ENCODE measurements around the gene CTRB1. TPM values are rescaled to one million over a fixed set of nuclear protein-coding genes. Genes with fewer than 3 reads are reported as not detected.
"Not testable (repeated sequence)": the region's sequence is repeated elsewhere in the genome, so short reads cannot be mapped to it uniquely, and the experiment has no call there.

The CTRB1 gene
- total and polyA plus RNA-seq, 2 experiments from 2014 or later, result not detected

GRCh38 chr16:75208861-75209505, 9.8 kb upstream of the CTRB1 start:
- no peaks in the 10 kb centered on the region for H3K36me3 ChIP-seq (ENCODE audit: low read depth)
- no peaks in the 10 kb centered on the region for H4K20me1 ChIP-seq (ENCODE audit: insufficient read depth)
- H3K4me3 ChIP-seq, result no peak overlapping the region
- no peaks in the 10 kb centered on the region for H3K9me3 ChIP-seq (ENCODE audit: low read depth)
- H3K9ac ChIP-seq, result no peak overlapping the region
- H2AFZ ChIP-seq, result no peak overlapping the region
- no peak overlapping the region for H3K4me2 ChIP-seq (ENCODE audit: unreplicated experiment)
- no peaks in the 10 kb centered on the region for H3K79me2 ChIP-seq (ENCODE audit: insufficient read depth)
- H3K27ac ChIP-seq, result no peak overlapping the region
- 79 to 81% methylated on average over 26 to 27 of the region's 27 CpGs for WGBS, 2 experiments (ENCODE audit: low coverage in 1 of 2, low lambda C conversion rate in 2 of 2, missing lambda C conversion rate in 2 of 2)
- no peaks in the 10 kb centered on the region for H3K27me3 ChIP-seq (replicated peaks; ENCODE audit: insufficient read depth)
- no peaks in the 10 kb centered on the region for H3F3A ChIP-seq (ENCODE audit: insufficient read depth)
- in situ Hi-C loops (cut with MboI), result loop anchor here (25.0 kb wide), 2 partner anchors 403 to 553 kb away; partner anchors contain the start of gene ADAT1
- no peaks in the 10 kb centered on the region for H3K4me1 ChIP-seq (ENCODE audit: insufficient read depth)
- TF ChIP-seq EZH2phosphoT487 (IDR thresholded peaks at IDR 0.05; ENCODE audit: insufficient read depth, low read depth), result no peak
- no peaks in the 10 kb centered on the region for H3K9me2 ChIP-seq (ENCODE audit: insufficient read depth)
- no peak for DNase-seq

GRCh38 chr16:75209514-75209913, 9.3 kb upstream of the CTRB1 start:
- H3K4me2 ChIP-seq (ENCODE audit: unreplicated experiment); H3K27me3 ChIP-seq (replicated peaks; ENCODE audit: insufficient read depth); H3K79me2 ChIP-seq (ENCODE audit: insufficient read depth); H3K9ac ChIP-seq; H3F3A ChIP-seq (ENCODE audit: insufficient read depth); H3K4me1 ChIP-seq (ENCODE audit: insufficient read depth); H3K4me3 ChIP-seq; H4K20me1 ChIP-seq (ENCODE audit: insufficient read depth); H3K27ac ChIP-seq; H3K9me3 ChIP-seq (ENCODE audit: low read depth); DNase-seq; H2AFZ ChIP-seq; H3K9me2 ChIP-seq (ENCODE audit: insufficient read depth); H3K36me3 ChIP-seq (ENCODE audit: low read depth): not testable (repeated sequence)
- WGBS, 2 experiments (ENCODE audit: low coverage in 1 of 2, low lambda C conversion rate in 2 of 2, missing lambda C conversion rate in 2 of 2), result 75 to 79% methylated on average over 7 of the region's 7 CpGs
- in situ Hi-C loops (cut with MboI), result loop anchor here (25.0 kb wide), 2 partner anchors 403 to 553 kb away; partner anchors contain the start of gene ADAT1

- H3K4me3 ChIP-seq, result no peak overlapping the region
- H3K9ac ChIP-seq, result no peak overlapping the region
- H3K79me2 ChIP-seq (ENCODE audit: insufficient read depth), result no peaks in the 10 kb centered on the region
- H3K4me2 ChIP-seq (ENCODE audit: unreplicated experiment), result no peak overlapping the region
- WGBS, 2 experiments (ENCODE audit: low coverage in 1 of 2, low lambda C conversion rate in 2 of 2, missing lambda C conversion rate in 2 of 2), result 81 to 82% methylated on average over 5 of the region's 5 CpGs
- DNase-seq, result no peak
- no peaks in the 10 kb centered on the region for H3K36me3 ChIP-seq (ENCODE audit: low read depth)
- H4K20me1 ChIP-seq (ENCODE audit: insufficient read depth), result no peaks in the 10 kb centered on the region
- TF ChIP-seq EZH2 (IDR thresholded peaks at IDR 0.05; ENCODE audit: insufficient read depth, poor library complexity, severe bottlenecking) (no peak), EZH2phosphoT487 (IDR thresholded peaks at IDR 0.05; ENCODE audit: insufficient read depth, low read depth) (no peak)
- H2AFZ ChIP-seq, result no peak overlapping the region
- H3K27me3 ChIP-seq (replicated peaks; ENCODE audit: insufficient read depth), result no peaks in the 10 kb centered on the region
- no peaks in the 10 kb centered on the region for H3K4me1 ChIP-seq (ENCODE audit: insufficient read depth)
- no peaks in the 10 kb centered on the region for H3F3A ChIP-seq (ENCODE audit: insufficient read depth)
- in situ Hi-C loops (cut with MboI), result loop anchor here (10.0 to 25.0 kb wide), 3 partner anchors 195 to 552 kb away; partner anchors contain the start of gene ADAT1
- no peak overlapping the region for H3K27ac ChIP-seq
- H3K9me3 ChIP-seq (ENCODE audit: low read depth), result no peaks in the 10 kb centered on the region
- no peaks in the 10 kb centered on the region for H3K9me2 ChIP-seq (ENCODE audit: insufficient read depth)
Measured at GRCh38 chr16:75209944-75210343, 8.8 kb upstream of the CTRB1 start.

- not testable (repeated sequence) for H4K20me1 ChIP-seq (ENCODE audit: insufficient read depth); H3K27me3 ChIP-seq (replicated peaks; ENCODE audit: insufficient read depth); H3K4me2 ChIP-seq (ENCODE audit: unreplicated experiment); H3K79me2 ChIP-seq (ENCODE audit: insufficient read depth); H3K4me3 ChIP-seq; H3K9me3 ChIP-seq (ENCODE audit: low read depth); H3K36me3 ChIP-seq (ENCODE audit: low read depth); H3K9ac ChIP-seq; DNase-seq; H2AFZ ChIP-seq; H3K4me1 ChIP-seq (ENCODE audit: insufficient read depth); H3K27ac ChIP-seq; H3F3A ChIP-seq (ENCODE audit: insufficient read depth); H3K9me2 ChIP-seq (ENCODE audit: insufficient read depth)
- WGBS, 2 experiments (ENCODE audit: low coverage in 1 of 2, low lambda C conversion rate in 2 of 2, missing lambda C conversion rate in 2 of 2), result 73 to 74% methylated on average over 10 of the region's 10 CpGs
- in situ Hi-C loops (cut with MboI), result loop anchor here (10.0 to 25.0 kb wide), 3 partner anchors 194 to 551 kb away; partner anchors contain the start of gene ADAT1
Measured at GRCh38 chr16:75211286-75211685, 7.5 kb upstream of the CTRB1 start.

- no peak overlapping the region for H3K4me2 ChIP-seq (ENCODE audit: unreplicated experiment)
- no peak overlapping the region for H3K27ac ChIP-seq
- no peaks in the 10 kb centered on the region for H3K9me2 ChIP-seq (ENCODE audit: insufficient read depth)
- H3K36me3 ChIP-seq (ENCODE audit: low read depth), result no peaks in the 10 kb centered on the region
- DNase-seq, result no peak
- 77 to 81% methylated on average over 2 of the region's 2 CpGs for WGBS, 2 experiments (ENCODE audit: low coverage in 1 of 2, low lambda C conversion rate in 2 of 2, missing lambda C conversion rate in 2 of 2)
- in situ Hi-C loops (cut with MboI), result loop anchor here (10.0 to 25.0 kb wide), 3 partner anchors 189 to 546 kb away; partner anchors contain the start of gene ADAT1
- H4K20me1 ChIP-seq (ENCODE audit: insufficient read depth), result no peaks in the 10 kb centered on the region
- no peak for TF ChIP-seq EZH2phosphoT487 (IDR thresholded peaks at IDR 0.05; ENCODE audit: insufficient read depth, low read depth)
- TF ChIP-seq EZH2 (IDR thresholded peaks at IDR 0.05; ENCODE audit: insufficient read depth, poor library complexity, severe bottlenecking), result no peak
- no peaks in the 10 kb centered on the region for H3F3A ChIP-seq (ENCODE audit: insufficient read depth)
- no peaks in the 10 kb centered on the region for H3K9me3 ChIP-seq (ENCODE audit: low read depth)
- H2AFZ ChIP-seq, result no peak overlapping the region
- no peaks in the 10 kb centered on the region for H3K27me3 ChIP-seq (replicated peaks; ENCODE audit: insufficient read depth)
- no peaks in the 10 kb centered on the region for H3K4me1 ChIP-seq (ENCODE audit: insufficient read depth)
- H3K9ac ChIP-seq, result no peak overlapping the region
- H3K79me2 ChIP-seq (ENCODE audit: insufficient read depth), result no peaks in the 10 kb centered on the region
- H3K4me3 ChIP-seq, result no peak overlapping the region
Measured at GRCh38 chr16:75216127-75216526, 2.7 kb upstream of the CTRB1 start.

All from GM23248 (cell line).